SK-N-SH (cell line): Measurements from ENCODE around the gene LIMA1. TPM values are rescaled to one million over a fixed set of nuclear protein-coding genes. Genes with fewer than 3 reads are reported as not detected.

ENCODE experiments used
- CTCF ChIA-PET: fragments of 300-600, 350-600 bp; formaldehyde crosslinking; extraction: SDS; loops from one replicate; lab custom pipeline; 2021; lab: Yijun Ruan, JAX
- POLR2A ChIA-PET: fragments of 350-600 bp; sonication (Branson Sonifier 250); formaldehyde crosslinking; extraction: SDS; loops from one replicate; lab custom pipeline; 2020; ENCODE audit warnings: antibody characterized with exemption, inconsistent platforms; lab: Yijun Ruan, JAX
- DNase-seq: peaks from one replicate; pipeline ENCODE4 v3.0.0; 2012
- H2AFZ ChIP-seq: fragments of 200-600 bp; sonication (generic); 2 replicates; pipeline ENCODE4 v1.8.1; 2016; ENCODE audit warnings: antibody characterized with exemption, mild to moderate bottlenecking, low read depth
- H3F3A ChIP-seq: fragments of 200-600 bp; sonication (generic); replicated peaks from 2 replicates; pipeline ENCODE3; 2016; ENCODE audit warnings: antibody characterized with exemption, mild to moderate bottlenecking; ENCODE audit not compliant: insufficient read depth
- H3K27ac ChIP-seq, 2 experiments: fragments of 200-500 bp in 1 of 2; fragments of 200-600 bp in 1 of 2; sonication (Bioruptor generic) in 1 of 2; sonication (generic), shearing (Covaris generic) in 1 of 2; 2 replicates each; pipeline versions ENCODE4 v1.5.1 to v1.6.1; 2014 to 2016; ENCODE audit warnings: low read depth in 2 of 2, inconsistent platforms in 1 of 2, low read length in 1 of 2, mild to moderate bottlenecking in 1 of 2, mixed read lengths in 1 of 2
- H3K27me3 ChIP-seq: fragments of 200-600 bp; sonication (generic), shearing (Covaris generic); 2 replicates; pipeline ENCODE4 v1.6.1; 2016; ENCODE audit warnings: mixed run types; ENCODE audit not compliant: insufficient read depth
- H3K36me3 ChIP-seq, 2 experiments: fragments of 200-500 bp in 1 of 2; fragments of 200-600 bp in 1 of 2; sonication (Bioruptor generic) in 1 of 2; sonication (generic) in 1 of 2; replicated peaks in 1 of 2; 2 replicates each; pipeline versions ENCODE3 to v1.5.1; 2014 to 2016; ENCODE audit warnings: low read length in 1 of 2, mild to moderate bottlenecking in 1 of 2; ENCODE audit not compliant: insufficient read depth in 2 of 2, control insufficient read depth in 1 of 2
- H3K4me1 ChIP-seq, 2 experiments: fragments of 200-500 bp in 1 of 2; fragments of 200-600 bp in 1 of 2; sonication (Bioruptor generic) in 1 of 2; sonication (generic), shearing (Covaris generic) in 1 of 2; 2 replicates each; pipeline versions ENCODE4 v1.5.1 to v1.6.1; 2014 to 2016; ENCODE audit warnings: low read depth in 1 of 2, low read length in 1 of 2, mixed run types in 1 of 2; ENCODE audit not compliant: insufficient read depth in 2 of 2, control insufficient read depth in 1 of 2
- H3K4me2 ChIP-seq: fragments of 200-600 bp; sonication (generic), shearing (Covaris generic); 2 replicates; pipeline ENCODE4 v1.6.1; 2017; ENCODE audit warnings: mixed run types
- H3K4me3 ChIP-seq, 2 experiments: fragments of 200-500 bp in 1 of 2; fragments of 200-600 bp in 1 of 2; sonication (Bioruptor generic) in 1 of 2; sonication (generic), shearing (Covaris generic) in 1 of 2; 2 replicates each; pipeline versions ENCODE4 v1.5.1 to v1.8.1; 2014 to 2016; ENCODE audit warnings: low read depth in 2 of 2, inconsistent platforms in 1 of 2, low read length in 1 of 2, mild to moderate bottlenecking in 1 of 2, mixed read lengths in 1 of 2, moderate library complexity in 1 of 2
- H3K79me2 ChIP-seq: fragments of 200-600 bp; sonication (generic); 2 replicates; pipeline ENCODE4 v1.8.1; 2017; ENCODE audit warnings: mild to moderate bottlenecking; ENCODE audit not compliant: insufficient read depth
- H3K9ac ChIP-seq: fragments of 200-600 bp; sonication (generic); 2 replicates; pipeline ENCODE4 v1.6.1; 2017; ENCODE audit warnings: mixed run types
- H3K9me2 ChIP-seq: fragments of 200-600 bp; sonication (generic); 2 replicates; pipeline ENCODE4 v1.6.1; 2017; ENCODE audit warnings: mixed run types
- H3K9me3 ChIP-seq: fragments of 200-600 bp; sonication (generic); 2 replicates; pipeline ENCODE4 v1.6.1; 2017; ENCODE audit warnings: mixed run types, mild to moderate bottlenecking, moderate library complexity
- H4K20me1 ChIP-seq: fragments of 200-600 bp; sonication (generic); 2 replicates; pipeline ENCODE4 v1.6.1; 2017; ENCODE audit warnings: mild to moderate bottlenecking, mixed run types; ENCODE audit not compliant: insufficient read depth
- CHD2 ChIP-seq: fragments of 150-350 bp; IDR thresholded peaks from 2 replicates; pipeline ENCODE4 v1.6.1; 2018; ENCODE audit warnings: low read length; ENCODE audit not compliant: partially characterized antibody
- ELF1 ChIP-seq: IDR thresholded peaks from 2 replicates; pipeline ENCODE4 v1.4.0; 2012
- EP300 ChIP-seq, 2 experiments: IDR thresholded peaks; 2 replicates each; pipeline versions ENCODE4 v1.4.0 to v1.6.1; 2012; ENCODE audit warnings: borderline replicate concordance in 1 of 2, low read depth in 1 of 2, low read length in 1 of 2
- EZH2phosphoT487 ChIP-seq: fragments of 200-600 bp; sonication (generic); IDR thresholded peaks from 2 replicates; pipeline ENCODE4 v1.6.1; 2017; ENCODE audit warnings: low read depth, mixed run types, mild to moderate bottlenecking, antibody characterized with exemption, moderate library complexity, borderline replicate concordance
- FOSL2 ChIP-seq: IDR thresholded peaks from 2 replicates; pipeline ENCODE4 v1.4.0; 2012; ENCODE audit warnings: low read depth, mild to moderate bottlenecking, moderate library complexity, borderline replicate concordance
- FOXM1 ChIP-seq: IDR thresholded peaks from 2 replicates; pipeline ENCODE4 v1.4.0; 2012; ENCODE audit warnings: low read depth, mild to moderate bottlenecking
- GATA2 ChIP-seq: sonication (generic); formaldehyde crosslinking; IDR thresholded peaks from 2 replicates; pipeline ENCODE4 v1.5.0; 2020; ENCODE audit warnings: mild to moderate bottlenecking, missing genetic modification reagents
- NFIC ChIP-seq: IDR thresholded peaks from 2 replicates; pipeline ENCODE4 v1.4.0; 2012; ENCODE audit warnings: borderline replicate concordance
- POLR2AphosphoS5 ChIP-seq: IDR thresholded peaks from 2 replicates; pipeline ENCODE4 v1.6.1; 2012; ENCODE audit warnings: low read depth, low read length
- RAD21 ChIP-seq: IDR thresholded peaks from 2 replicates; pipeline ENCODE4 v1.6.1; 2012; ENCODE audit warnings: mild to moderate bottlenecking, low read length
- RFX5 ChIP-seq: IDR thresholded peaks from 2 replicates; pipeline ENCODE4 v1.6.1; 2012; ENCODE audit warnings: mild to moderate bottlenecking, improper control_type of control experiment, low read length
- RXRA ChIP-seq: IDR thresholded peaks from 2 replicates; pipeline ENCODE4 v1.4.0; 2012; ENCODE audit warnings: low read depth, mild to moderate bottlenecking, borderline replicate concordance
- TAF1 ChIP-seq: IDR thresholded peaks from 2 replicates; pipeline ENCODE4 v1.6.1; 2012; ENCODE audit warnings: low read depth, mild to moderate bottlenecking, low read length, moderate library complexity, borderline replicate concordance
- TCF12 ChIP-seq: IDR thresholded peaks from 2 replicates; pipeline ENCODE4 v1.4.0; 2012
- YY1 ChIP-seq: IDR thresholded peaks from 2 replicates; pipeline ENCODE4 v1.4.0; 2012; ENCODE audit warnings: low read depth, mild to moderate bottlenecking
- WGBS: methylation state at CpG from one replicate; pipeline ENCODE4 v1.1.6; 2017; ENCODE audit warnings: low lambda C conversion rate; 5-methylcytosine and 5-hydroxymethylcytosine counted together
- polyA plus RNA-seq, 3 experiments: library from polyadenylated mRNA; depleted of rRNA; stranded (reverse); fragments of >200 nt; gene quantifications; 2 replicates each; pipeline ENCODE4 v1.2.3, GENCODE V29; 2012
- TF ChIP-seq, protein P1 (sequence below): fragments of 200-600 bp; sonication (generic); IDR thresholded peaks from 2 replicates; pipeline ENCODE4 v1.6.1; 2017; ENCODE audit warnings: antibody characterized with exemption, mild to moderate bottlenecking, moderate library complexity
- TF ChIP-seq, protein P2 (sequence below): IDR thresholded peaks from 2 replicates; pipeline ENCODE4 v1.6.1; 2012; ENCODE audit warnings: mild to moderate bottlenecking, low read depth, low read length, moderate library complexity

Gene LIMA1
- polyA plus RNA-seq, 1 of the 3 experiments (the other 2 are of a cell fraction), result 96.6 TPM

DNA sequence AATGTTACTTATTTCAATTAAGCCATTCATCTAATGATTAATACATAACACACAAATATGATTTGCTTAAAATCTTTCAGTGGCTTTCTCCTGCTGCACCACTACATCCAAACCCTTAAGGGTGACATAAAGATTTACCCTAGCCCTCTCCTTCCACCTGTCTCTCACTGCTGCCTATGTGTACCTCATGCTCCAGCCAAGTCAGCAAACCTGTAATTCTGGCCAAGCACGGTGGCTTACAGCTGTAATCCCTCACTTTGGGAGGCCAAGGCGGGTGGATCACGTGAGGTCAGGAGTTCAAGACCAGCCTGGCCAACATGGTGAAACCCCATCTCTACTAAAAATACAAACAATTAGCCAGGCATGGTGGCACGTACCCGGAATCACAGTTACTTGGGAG, 84.5 kb downstream of the LIMA1 start:
- Histone ChIP-seq H3K9me2 (no peaks in the 10 kb centered on the region), H3K27me3 (no peaks in the 10 kb centered on the region), H3K4me3 (no peak overlapping the region), H3K9ac (no peak overlapping the region), H3K9me3 (no peaks in the 10 kb centered on the region), H3K4me1 (peaks cover 0 to 57% of the 10 kb centered on the region in 2 experiments), H3K36me3 (peaks cover 37 to 77% of the 10 kb centered on the region in 2 experiments), H3K79me2 (peaks cover 66% of the 10 kb centered on the region), H3K27ac (peak overlapping the region in 1 of 2 experiments; percentile 83; a peak in 1 of 4 replicates), H2AFZ (no peak overlapping the region), H3K4me2 (no peak overlapping the region), H4K20me1 (no peaks in the 10 kb centered on the region), H3F3A (peaks cover 83% of the 10 kb centered on the region)
- POLR2A ChIA-PET, result no interaction called here
- no peak for DNase-seq
- TF ChIP-seq, protein P1, sequence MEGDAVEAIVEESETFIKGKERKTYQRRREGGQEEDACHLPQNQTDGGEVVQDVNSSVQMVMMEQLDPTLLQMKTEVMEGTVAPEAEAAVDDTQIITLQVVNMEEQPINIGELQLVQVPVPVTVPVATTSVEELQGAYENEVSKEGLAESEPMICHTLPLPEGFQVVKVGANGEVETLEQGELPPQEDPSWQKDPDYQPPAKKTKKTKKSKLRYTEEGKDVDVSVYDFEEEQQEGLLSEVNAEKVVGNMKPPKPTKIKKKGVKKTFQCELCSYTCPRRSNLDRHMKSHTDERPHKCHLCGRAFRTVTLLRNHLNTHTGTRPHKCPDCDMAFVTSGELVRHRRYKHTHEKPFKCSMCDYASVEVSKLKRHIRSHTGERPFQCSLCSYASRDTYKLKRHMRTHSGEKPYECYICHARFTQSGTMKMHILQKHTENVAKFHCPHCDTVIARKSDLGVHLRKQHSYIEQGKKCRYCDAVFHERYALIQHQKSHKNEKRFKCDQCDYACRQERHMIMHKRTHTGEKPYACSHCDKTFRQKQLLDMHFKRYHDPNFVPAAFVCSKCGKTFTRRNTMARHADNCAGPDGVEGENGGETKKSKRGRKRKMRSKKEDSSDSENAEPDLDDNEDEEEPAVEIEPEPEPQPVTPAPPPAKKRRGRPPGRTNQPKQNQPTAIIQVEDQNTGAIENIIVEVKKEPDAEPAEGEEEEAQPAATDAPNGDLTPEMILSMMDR, result no peak
- TF ChIP-seq NFIC, result no peak
- TF ChIP-seq RAD21, result no peak
- TF ChIP-seq GATA2 (CRISPR knock-in tag), result no peak
- TF ChIP-seq CHD2, result no peak
- TF ChIP-seq RXRA, result no peak
- no peak for TF ChIP-seq EZH2phosphoT487
- WGBS, result 93% methylated on average over 5 of the region's 5 CpGs
- CTCF ChIA-PET, result interaction anchor here (1.4 kb wide), 1 partner anchor 67 kb away, joined by 4 read pairs; no protein-coding TSS in a partner anchor

DNA sequence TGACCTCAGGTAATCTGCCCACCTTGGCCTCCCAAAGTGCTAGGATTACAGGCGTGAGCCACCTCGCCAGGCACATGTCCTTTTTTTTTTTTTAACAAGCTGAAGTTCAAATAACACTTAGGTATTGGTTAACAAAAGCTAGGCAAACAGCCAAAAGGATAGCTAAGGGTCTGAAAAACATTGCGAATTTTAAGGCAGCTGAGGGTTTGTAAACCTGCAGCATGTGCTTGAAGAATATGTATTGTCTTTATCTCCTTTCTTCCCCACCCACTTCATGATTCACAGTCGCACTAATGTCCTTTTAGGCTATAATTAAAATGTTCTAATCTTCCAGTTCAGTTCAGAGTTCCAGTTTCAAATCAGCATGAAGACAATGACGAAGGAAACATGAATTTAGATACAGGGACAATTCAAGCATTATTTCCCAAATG, 86.0 kb downstream of the LIMA1 start:
- CTCF ChIA-PET, result interaction anchor here (1.0 to 1.2 kb wide), 2 partner anchors 21 to 127 kb away, joined by 3 to 4 read pairs; no protein-coding TSS in a partner anchor
- Histone ChIP-seq H3K27me3 (no peaks in the 10 kb centered on the region), H3F3A (peaks cover 77% of the 10 kb centered on the region), H3K79me2 (peaks cover 55% of the 10 kb centered on the region), H2AFZ (no peak overlapping the region), H3K36me3 (peaks cover 31 to 62% of the 10 kb centered on the region in 2 experiments), H3K4me1 (peaks cover 0 to 47% of the 10 kb centered on the region in 2 experiments), H3K4me2 (no peak overlapping the region), H4K20me1 (no peaks in the 10 kb centered on the region), H3K4me3 (no peak overlapping the region), H3K9ac (no peak overlapping the region; the same call in 1 of the 2 replicates), H3K27ac (peak overlapping the region in 1 of 2 experiments; percentile 83; a peak in 2 of 4 replicates), H3K9me2 (no peaks in the 10 kb centered on the region), H3K9me3 (no peaks in the 10 kb centered on the region)
- 82% methylated on average over 5 of the region's 5 CpGs for WGBS
- POLR2A ChIA-PET, result no interaction called here
- TF ChIP-seq NFIC (no peak), POLR2AphosphoS5 (no peak), YY1 (no peak)
- DNase-seq, result no peak

DNA sequence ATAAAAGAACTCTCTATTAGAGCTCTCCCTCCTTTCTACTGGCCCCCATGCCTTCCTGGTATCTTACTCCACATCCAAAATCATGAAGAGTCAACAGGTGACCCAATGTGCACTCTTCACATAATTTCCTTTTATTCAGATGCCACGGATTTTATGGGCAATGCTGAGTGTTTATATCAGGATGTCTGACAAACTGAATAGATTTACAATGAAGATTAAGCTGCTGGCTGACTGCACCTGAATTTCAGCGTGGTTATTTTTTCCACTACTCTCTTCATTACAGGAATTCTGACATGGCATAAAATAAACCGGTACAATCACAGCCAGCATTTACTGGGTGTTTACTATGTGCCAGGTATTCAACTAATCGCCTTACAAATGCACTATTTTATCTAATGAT, 86.8 kb downstream of the LIMA1 start:
- ChIA-PET CTCF (interaction anchor here (1.0 to 1.3 kb wide), 5 partner anchors 21 to 228 kb away, joined by 3 to 6 read pairs (median 4); no protein-coding TSS in a partner anchor), POLR2A (no interaction called here)
- Histone ChIP-seq H3K4me2 (no peak overlapping the region), H3K79me2 (peaks cover 59% of the 10 kb centered on the region), H4K20me1 (no peaks in the 10 kb centered on the region), H3K9ac (peak overlapping the region; percentile 12; the same call in 1 of the 2 replicates), H3K9me3 (no peaks in the 10 kb centered on the region), H3K9me2 (no peaks in the 10 kb centered on the region), H3K4me1 (peaks cover 0 to 44% of the 10 kb centered on the region in 2 experiments; a peak in 3 of 4 replicates), H3K27ac (peak overlapping the region in 1 of 2 experiments; percentile 83; a peak in 2 of 4 replicates), H2AFZ (no peak overlapping the region), H3K4me3 (no peak overlapping the region), H3F3A (peaks cover 71% of the 10 kb centered on the region), H3K36me3 (peaks cover 35 to 68% of the 10 kb centered on the region in 2 experiments), H3K27me3 (no peaks in the 10 kb centered on the region)
- 77% methylated on average over 4 of the region's 4 CpGs for WGBS
- DNase-seq, result no peak
- TF ChIP-seq TCF12 (no peak), YY1 (no peak), EP300 (IDR thresholded peaks at IDR 0.05; ENCODE audit: borderline replicate concordance in 1 of 2, low read depth in 1 of 2, low read length in 1 of 2) (no peak), FOSL2 (no peak), RFX5 (no peak), TAF1 (no peak), RXRA (no peak), CHD2 (no peak), FOXM1 (no peak), ELF1 (no peak)
- TF ChIP-seq, protein P2, sequence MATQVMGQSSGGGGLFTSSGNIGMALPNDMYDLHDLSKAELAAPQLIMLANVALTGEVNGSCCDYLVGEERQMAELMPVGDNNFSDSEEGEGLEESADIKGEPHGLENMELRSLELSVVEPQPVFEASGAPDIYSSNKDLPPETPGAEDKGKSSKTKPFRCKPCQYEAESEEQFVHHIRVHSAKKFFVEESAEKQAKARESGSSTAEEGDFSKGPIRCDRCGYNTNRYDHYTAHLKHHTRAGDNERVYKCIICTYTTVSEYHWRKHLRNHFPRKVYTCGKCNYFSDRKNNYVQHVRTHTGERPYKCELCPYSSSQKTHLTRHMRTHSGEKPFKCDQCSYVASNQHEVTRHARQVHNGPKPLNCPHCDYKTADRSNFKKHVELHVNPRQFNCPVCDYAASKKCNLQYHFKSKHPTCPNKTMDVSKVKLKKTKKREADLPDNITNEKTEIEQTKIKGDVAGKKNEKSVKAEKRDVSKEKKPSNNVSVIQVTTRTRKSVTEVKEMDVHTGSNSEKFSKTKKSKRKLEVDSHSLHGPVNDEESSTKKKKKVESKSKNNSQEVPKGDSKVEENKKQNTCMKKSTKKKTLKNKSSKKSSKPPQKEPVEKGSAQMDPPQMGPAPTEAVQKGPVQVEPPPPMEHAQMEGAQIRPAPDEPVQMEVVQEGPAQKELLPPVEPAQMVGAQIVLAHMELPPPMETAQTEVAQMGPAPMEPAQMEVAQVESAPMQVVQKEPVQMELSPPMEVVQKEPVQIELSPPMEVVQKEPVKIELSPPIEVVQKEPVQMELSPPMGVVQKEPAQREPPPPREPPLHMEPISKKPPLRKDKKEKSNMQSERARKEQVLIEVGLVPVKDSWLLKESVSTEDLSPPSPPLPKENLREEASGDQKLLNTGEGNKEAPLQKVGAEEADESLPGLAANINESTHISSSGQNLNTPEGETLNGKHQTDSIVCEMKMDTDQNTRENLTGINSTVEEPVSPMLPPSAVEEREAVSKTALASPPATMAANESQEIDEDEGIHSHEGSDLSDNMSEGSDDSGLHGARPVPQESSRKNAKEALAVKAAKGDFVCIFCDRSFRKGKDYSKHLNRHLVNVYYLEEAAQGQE, result no peak
